ACC112 (cell line): ENCODE data around the gene MRPL2.

ENCODE experiments used
- H2AFZ ChIP-seq: fragments of 200-600 bp; sonication (generic); one replicate; pipeline ENCODE4 v1.6.0; 2017; ENCODE audit warnings: antibody characterized with exemption, low read length; ENCODE audit not compliant: unreplicated experiment
- H3K27ac ChIP-seq: fragments of 200-600 bp; sonication (generic); 2 replicates; pipeline ENCODE4 v1.5.1; 2014; ENCODE audit warnings: low read depth, mild to moderate bottlenecking, antibody characterized with exemption, low read length, moderate library complexity
- H3K27me3 ChIP-seq: fragments of 200-600 bp; sonication (generic); 2 replicates; pipeline ENCODE4 v1.6.1; 2014; ENCODE audit warnings: mild to moderate bottlenecking, antibody characterized with exemption, low read length, moderate library complexity, mixed read lengths; ENCODE audit not compliant: insufficient read depth
- H3K36me3 ChIP-seq: fragments of 200-600 bp; sonication (generic); 2 replicates; pipeline ENCODE4 v1.6.1; 2016; ENCODE audit warnings: mild to moderate bottlenecking, antibody characterized with exemption, low read length, moderate library complexity, mixed read lengths; ENCODE audit not compliant: insufficient read depth
- H3K4me1 ChIP-seq: fragments of 200-600 bp; sonication (generic); one replicate; pipeline ENCODE4 v1.6.1; 2016; ENCODE audit warnings: low read length, mixed read lengths; ENCODE audit not compliant: insufficient read depth, unreplicated experiment, control insufficient read depth
- H3K4me3 ChIP-seq: fragments of 200-600 bp; sonication (generic); 2 replicates; pipeline ENCODE4 v1.5.1; 2014; ENCODE audit warnings: mild to moderate bottlenecking, low read depth, low read length
- H3K79me2 ChIP-seq: fragments of 200-600 bp; sonication (generic); one replicate; pipeline ENCODE4 v1.6.0; 2016; ENCODE audit warnings: low read length; ENCODE audit not compliant: control insufficient read depth, unreplicated experiment, insufficient read depth

The MRPL2 gene

GRCh38 chr6:43093436-43094289 lies 34.4 kb upstream of the MRPL2 start:
- peaks cover 28% of the 10 kb centered on the region for H3K79me2 ChIP-seq
- peak overlapping the region; percentile 49 for H3K27ac ChIP-seq
- H3K27me3 ChIP-seq = no peaks in the 10 kb centered on the region
- peak overlapping the region; percentile 80 for H3K4me3 ChIP-seq
- H3K4me1 ChIP-seq = peaks cover 33% of the 10 kb centered on the region
- H2AFZ ChIP-seq = peak overlapping the region; percentile 51
- H3K36me3 ChIP-seq = no peaks in the 10 kb centered on the region

DNA sequence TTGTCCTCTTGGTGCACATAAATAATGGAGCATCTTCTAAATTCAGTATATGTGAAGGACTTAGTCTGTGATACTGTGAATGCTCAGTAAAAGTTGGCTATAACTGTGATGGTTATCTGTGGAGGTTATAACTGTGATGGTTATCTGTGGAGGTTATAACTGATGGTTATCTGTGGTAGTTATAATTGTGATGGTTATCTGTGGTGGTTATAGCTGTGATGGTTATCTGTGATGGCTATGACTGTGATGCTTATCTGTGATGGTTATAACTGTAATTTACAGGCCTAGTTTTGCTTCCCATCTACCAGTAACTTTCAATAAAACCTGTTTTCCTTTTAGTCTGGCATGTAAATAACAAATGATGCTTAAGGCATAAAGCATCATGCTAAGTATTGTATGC lies 33.4 kb upstream of the MRPL2 start:
- Histone ChIP-seq H3K79me2 (peaks cover 24% of the 10 kb centered on the region), H3K27ac (no peak overlapping the region), H2AFZ (no peak overlapping the region), H3K4me1 (peaks cover 28% of the 10 kb centered on the region), H3K4me3 (no peak overlapping the region), H3K36me3 (no peaks in the 10 kb centered on the region), H3K27me3 (no peaks in the 10 kb centered on the region)

GRCh38 chr6:43091436-43091991 lies 32.3 kb upstream of the MRPL2 start:
- H2AFZ ChIP-seq = no peak overlapping the region
- H3K27ac ChIP-seq = no peak overlapping the region
- H3K4me1 ChIP-seq = peaks cover 17% of the 10 kb centered on the region
- H3K36me3 ChIP-seq = no peaks in the 10 kb centered on the region
- H3K4me3 ChIP-seq = no peak overlapping the region
- no peaks in the 10 kb centered on the region for H3K27me3 ChIP-seq
- H3K79me2 ChIP-seq = peaks cover 18% of the 10 kb centered on the region

DNA sequence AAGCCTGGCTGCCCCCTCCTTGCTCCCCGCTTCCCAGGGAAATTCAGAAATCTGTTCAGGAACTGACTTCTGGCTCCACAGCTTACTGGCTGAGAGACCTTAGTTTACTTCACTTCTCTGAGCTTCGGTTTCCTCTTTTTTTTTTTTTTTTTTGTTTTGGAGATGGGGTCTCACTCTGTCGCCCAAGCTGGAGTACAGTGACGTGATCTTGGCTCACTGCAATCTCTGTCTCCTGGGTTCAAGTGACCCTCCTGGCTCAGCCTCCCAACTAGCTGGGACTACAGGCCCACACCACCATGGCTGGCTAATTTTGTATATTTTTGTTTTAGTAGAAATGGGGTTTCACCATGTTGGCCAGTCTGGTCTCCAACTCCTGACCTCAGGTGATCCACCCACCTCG lies 31.8 kb upstream of the MRPL2 start:
- Histone ChIP-seq H3K27me3 (no peaks in the 10 kb centered on the region), H3K4me1 (peaks cover 14% of the 10 kb centered on the region), H3K36me3 (no peaks in the 10 kb centered on the region), H2AFZ (no peak overlapping the region), H3K4me3 (no peak overlapping the region), H3K79me2 (peaks cover 18% of the 10 kb centered on the region), H3K27ac (no peak overlapping the region)

DNA sequence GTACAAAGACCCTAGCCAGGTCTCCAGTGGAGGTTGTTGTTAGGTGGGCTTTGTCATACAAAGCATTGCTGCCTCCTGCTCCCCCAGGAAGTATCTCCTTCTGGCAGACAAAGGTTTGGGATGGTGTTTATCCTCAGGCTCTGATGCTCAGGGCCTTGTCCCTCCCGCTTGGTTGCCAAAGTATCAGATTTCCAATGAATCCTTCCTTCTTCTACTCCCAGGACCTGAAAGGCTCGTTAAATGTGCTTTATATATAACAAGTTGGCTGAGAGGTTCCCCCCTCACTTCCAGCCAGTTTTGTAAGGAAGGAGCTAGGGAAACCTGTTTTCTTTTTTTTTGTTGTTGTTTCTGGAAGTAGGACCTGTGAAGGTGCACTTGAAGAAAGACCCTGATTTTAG lies 31.3 kb upstream of the MRPL2 start:
- Histone ChIP-seq H3K27ac (no peak overlapping the region), H3K36me3 (no peaks in the 10 kb centered on the region), H3K4me1 (peaks cover 13% of the 10 kb centered on the region), H3K27me3 (no peaks in the 10 kb centered on the region), H3K79me2 (peaks cover 18% of the 10 kb centered on the region), H3K4me3 (no peak overlapping the region), H2AFZ (no peak overlapping the region)

- Histone ChIP-seq H2AFZ (no peak overlapping the region), H3K36me3 (no peaks in the 10 kb centered on the region), H3K79me2 (peaks cover 15% of the 10 kb centered on the region), H3K4me1 (peaks cover 13% of the 10 kb centered on the region), H3K27ac (no peak overlapping the region), H3K27me3 (no peaks in the 10 kb centered on the region), H3K4me3 (no peak overlapping the region)
Measured at GRCh38 chr6:43089874-43090558, 30.8 kb upstream of the MRPL2 start.

DNA sequence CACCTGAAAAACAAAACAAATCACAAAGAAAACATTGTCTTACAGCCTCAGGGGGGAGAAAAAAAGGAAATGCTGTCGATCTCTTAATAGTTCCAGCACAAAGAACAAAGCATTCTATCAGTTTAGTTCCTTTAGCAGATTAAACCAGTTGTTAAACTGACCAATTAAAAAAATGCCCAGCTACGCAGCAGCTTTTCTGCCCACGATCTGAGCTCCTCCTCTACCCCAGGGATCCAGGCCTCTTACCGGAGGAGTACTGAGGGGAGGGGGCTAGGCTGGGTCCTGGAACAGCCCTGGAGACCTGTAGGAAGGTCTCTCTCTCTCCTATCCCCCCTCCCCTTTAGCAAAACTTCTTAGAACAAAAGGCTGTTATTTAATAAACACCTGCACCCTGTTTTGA lies 30.2 kb upstream of the MRPL2 start:
- Histone ChIP-seq H3K4me3 (no peak overlapping the region), H3K4me1 (peaks cover 13% of the 10 kb centered on the region), H2AFZ (no peak overlapping the region)

GRCh38 chr6:43088654-43089056 lies 29.4 kb upstream of the MRPL2 start:
- Histone ChIP-seq H3K79me2 (peaks cover 21% of the 10 kb centered on the region), H3K27me3 (no peaks in the 10 kb centered on the region), H3K4me3 (no peak overlapping the region), H3K36me3 (no peaks in the 10 kb centered on the region), H3K27ac (no peak overlapping the region), H2AFZ (no peak overlapping the region), H3K4me1 (peaks cover 8% of the 10 kb centered on the region)

More for the DNA sequence above, 30.2 kb upstream of the MRPL2 start:
- Histone ChIP-seq H3K27me3 (no peaks in the 10 kb centered on the region), H3K27ac (no peak overlapping the region), H3K36me3 (no peaks in the 10 kb centered on the region), H3K79me2 (peaks cover 20% of the 10 kb centered on the region)

GRCh38 chr6:43086022-43086658 lies 26.9 kb upstream of the MRPL2 start:
- Histone ChIP-seq H3K79me2 (peaks cover 28% of the 10 kb centered on the region), H3K4me3 (no peak overlapping the region), H2AFZ (no peak overlapping the region), H3K36me3 (no peaks in the 10 kb centered on the region), H3K4me1 (peaks cover 12% of the 10 kb centered on the region), H3K27me3 (no peaks in the 10 kb centered on the region), H3K27ac (no peak overlapping the region)

DNA sequence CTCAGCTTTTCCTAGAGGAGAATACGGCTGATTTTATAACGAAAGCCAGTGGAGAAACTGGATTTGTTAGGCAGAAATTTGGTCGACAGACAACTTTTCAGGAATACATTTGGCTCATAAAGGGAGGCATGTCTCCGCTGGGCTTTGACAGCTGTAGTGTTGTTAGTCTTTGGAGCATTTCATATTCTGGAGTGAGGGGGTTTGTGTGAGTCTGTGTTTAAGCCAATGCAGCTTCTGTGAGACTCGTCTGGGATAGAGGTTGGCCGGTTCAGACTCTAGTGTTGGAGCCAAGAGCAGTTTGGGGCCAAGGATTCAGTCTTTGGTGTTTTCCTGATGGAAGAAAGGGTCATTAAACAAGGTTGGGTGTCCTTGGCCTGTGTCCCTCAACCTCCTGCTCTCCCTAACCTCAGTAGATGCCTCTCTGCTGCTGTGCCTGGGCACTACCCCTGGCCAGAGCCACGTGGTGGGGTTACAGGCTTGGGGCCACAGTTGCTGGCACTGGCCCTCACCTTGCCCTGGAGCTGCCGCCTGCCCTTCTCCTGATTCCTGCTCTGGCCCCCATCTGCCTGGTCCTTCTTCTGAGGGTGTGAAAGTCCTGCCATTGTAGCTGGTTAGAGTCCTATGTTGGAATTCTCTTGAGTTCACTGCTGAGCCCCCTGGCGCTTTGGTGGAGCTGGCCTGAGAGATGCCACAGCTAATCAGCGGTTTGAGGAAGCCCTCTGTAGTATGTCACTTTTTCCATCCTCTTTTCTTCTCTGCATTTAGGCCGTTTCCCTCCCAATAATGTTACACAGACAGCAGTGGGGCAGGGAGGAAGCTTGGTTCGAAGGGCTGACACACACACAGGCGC lies 23.8 kb upstream of the MRPL2 start:
- Histone ChIP-seq H2AFZ (no peak overlapping the region), H3K27ac (no peak overlapping the region), H3K4me1 (peaks cover 8% of the 10 kb centered on the region), H3K4me3 (no peak overlapping the region), H3K36me3 (no peaks in the 10 kb centered on the region), H3K79me2 (peaks cover 33% of the 10 kb centered on the region), H3K27me3 (no peaks in the 10 kb centered on the region)
